ENCODE results near the gene UNG.

UNG gene

GRCh38 chr12:109157986-109158385 lies 60.6 kb downstream of the UNG start:
- no peak for DNase-seq

GRCh38 chr12:109160433-109160832 lies 63.0 kb downstream of the UNG start:
- DNase-seq, result no peak
